Midbrain (tissue), 1 donor: ENCODE results near the gene JAM3.
A peak's percentile ranks its signal among the peaks of the same experiment; 100 is the strongest.

Source experiments
- DNase-seq: peaks from one replicate; lab custom pipeline; 2025; lab: John Stamatoyannopoulos, UW

The JAM3 gene

DNA sequence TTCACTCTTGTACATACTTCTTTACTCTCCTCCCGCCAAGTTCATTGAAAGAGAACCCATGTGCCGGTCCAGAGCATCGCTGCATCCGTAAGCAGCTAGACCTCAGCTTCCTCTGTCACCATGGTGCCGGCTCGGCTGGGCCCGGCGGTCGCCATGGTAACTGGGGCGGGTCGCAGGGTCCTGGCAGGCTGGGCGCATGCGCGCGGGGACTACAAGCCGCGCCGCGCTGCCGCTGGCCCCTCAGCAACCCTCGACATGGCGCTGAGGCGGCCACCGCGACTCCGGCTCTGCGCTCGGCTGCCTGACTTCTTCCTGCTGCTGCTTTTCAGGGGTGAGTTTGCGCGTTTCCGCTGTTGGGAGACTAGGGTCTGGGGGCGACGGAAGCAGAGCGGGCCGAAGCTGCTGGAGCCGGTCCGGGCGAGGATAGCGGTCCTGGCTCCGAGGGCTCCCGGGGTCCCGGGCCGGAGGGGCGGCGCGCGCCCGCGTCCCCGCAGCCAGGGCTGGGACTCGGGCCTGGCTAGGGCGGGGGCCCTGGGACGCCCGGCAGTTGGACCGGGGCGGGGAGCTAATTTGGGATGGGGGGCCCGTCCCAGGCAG is at the start of gene JAM3:
Gene JAM3, plus strand, starts transcription at position 244 of the 597 bp plus-strand sequence. Its CDS starts 12 bp downstream, at position 256.
- peak; percentile 95 for DNase-seq

DNA sequence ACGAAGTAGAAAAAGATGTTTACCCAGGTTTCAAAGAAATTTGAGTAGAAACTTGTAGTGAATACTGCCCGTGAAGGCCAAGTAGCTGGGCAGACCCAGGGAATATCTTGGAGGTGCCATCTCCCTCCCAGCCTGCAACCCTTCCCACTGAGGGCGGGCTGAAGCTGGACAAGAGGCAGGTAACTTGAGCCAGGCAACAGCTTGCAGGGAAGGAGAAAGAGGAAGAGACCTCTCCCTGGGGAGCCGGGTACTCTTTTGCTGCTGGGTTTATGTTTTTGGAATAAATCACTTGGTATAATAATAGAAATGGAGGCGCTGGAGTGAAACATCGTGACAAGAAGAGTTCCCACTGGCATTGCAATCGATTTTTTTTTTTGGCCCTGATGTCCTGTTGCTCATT is 49.4 kb upstream of the JAM3 start:
- no peak for DNase-seq

DNA sequence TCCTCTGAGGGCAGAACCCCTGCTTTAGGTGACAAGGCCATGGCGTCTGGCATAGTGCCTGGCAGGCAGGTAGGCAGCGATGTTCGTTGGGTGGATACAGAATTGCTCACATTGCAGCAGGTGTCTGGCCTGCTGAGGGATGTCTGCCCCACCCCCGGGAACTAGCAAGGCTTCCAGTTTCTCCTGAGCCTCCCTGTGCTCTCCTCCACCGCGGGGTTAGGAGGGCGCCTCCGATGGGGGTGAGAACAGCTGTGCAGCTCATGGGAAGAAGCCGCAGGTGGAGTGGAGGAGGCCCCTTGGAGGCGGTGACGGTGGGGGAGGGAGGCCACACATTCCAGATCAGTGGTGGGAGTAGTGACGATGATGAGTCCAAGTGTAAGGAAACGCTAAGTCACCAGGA is 48.3 kb upstream of the JAM3 start:
- no peak for DNase-seq

DNA sequence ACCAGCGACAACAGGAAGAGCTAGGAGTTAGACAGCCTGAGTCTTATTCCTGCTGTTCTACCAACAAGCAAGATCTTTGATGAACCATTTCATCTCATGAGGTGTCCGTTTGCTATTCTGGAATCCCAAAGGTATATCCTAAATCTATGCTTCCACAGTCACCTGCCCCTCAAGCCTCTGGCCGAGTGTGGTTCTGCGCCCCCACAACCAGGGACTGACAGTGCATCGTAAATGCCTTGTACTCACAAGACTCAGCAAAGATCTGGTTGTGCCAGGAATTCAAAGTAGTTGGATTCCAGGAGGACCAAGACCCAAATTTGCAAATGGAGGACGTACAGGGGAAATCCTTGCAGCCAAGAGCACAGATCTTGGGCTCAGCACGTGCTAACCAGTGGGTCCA is 47.5 kb upstream of the JAM3 start:
- no peak for DNase-seq

DNA sequence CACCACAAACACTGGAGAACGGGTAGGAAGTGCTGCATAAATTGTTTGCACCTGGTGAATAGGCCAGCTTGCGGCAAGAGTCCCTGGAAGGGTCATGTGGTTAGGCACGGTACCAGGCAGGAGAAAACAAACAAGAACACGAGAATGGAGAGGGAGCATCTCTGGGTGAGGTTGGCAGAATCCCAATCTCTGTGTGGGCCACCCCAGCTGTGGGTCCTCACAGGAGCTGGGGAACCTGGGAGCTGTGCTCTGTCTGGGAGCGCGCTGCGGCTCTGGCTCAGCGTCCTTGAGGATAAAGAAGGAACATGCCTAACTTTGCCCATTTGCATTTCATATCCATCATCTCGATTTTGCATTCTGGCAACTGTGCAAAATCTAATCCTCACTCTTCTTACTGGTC is 46.1 kb upstream of the JAM3 start:
- no peak for DNase-seq

DNA sequence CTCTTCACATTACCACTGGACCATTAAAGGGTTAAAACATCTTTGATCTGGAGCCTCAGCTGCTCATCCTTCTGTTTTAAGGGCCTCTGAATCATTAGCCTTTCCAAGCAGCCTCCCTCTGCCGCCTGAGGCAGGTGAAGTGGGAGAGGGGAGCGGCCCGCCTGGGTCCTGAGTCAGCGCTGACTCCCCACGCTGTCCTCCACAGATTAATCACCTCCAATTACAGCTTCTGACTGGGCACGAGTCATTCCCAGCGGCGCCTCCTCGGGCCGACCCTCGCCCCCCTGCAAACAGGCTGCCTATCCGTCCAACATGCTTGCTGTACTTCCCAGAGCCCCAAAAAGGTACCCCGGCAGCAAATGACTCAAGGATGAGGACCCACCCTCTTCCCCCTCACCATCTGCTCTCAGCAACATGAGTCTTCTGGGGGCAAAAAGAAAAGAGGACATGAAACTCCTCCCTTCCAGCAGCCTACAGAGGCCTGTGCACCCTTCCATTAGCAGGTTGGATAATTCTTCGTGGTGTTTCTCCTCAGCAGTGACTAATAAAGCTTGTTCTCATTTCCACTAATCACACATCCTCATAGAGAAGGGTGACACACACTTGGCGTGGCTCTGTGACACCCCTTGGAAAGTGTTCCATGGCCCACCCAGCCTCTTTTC is 44.3 kb upstream of the JAM3 start:
- DNase-seq: no peak

DNA sequence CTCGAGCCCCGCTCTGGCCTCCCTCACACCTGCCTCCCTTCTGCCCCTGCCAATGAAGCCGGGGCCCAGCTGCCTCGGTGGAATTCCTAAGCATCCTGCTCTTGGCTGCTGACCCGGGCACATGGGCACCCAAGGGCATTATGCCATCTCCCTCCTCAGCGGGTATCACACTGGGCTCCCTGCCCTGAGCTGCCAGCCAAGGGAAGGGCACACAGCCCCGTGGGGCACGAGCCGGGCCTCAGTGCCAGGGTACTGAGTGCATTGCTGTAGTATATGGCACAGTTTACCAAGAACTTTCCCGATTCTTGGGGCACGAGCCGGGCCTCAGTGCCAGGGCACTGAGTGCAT is 43.8 kb upstream of the JAM3 start:
- peak; percentile 60 for DNase-seq

DNA sequence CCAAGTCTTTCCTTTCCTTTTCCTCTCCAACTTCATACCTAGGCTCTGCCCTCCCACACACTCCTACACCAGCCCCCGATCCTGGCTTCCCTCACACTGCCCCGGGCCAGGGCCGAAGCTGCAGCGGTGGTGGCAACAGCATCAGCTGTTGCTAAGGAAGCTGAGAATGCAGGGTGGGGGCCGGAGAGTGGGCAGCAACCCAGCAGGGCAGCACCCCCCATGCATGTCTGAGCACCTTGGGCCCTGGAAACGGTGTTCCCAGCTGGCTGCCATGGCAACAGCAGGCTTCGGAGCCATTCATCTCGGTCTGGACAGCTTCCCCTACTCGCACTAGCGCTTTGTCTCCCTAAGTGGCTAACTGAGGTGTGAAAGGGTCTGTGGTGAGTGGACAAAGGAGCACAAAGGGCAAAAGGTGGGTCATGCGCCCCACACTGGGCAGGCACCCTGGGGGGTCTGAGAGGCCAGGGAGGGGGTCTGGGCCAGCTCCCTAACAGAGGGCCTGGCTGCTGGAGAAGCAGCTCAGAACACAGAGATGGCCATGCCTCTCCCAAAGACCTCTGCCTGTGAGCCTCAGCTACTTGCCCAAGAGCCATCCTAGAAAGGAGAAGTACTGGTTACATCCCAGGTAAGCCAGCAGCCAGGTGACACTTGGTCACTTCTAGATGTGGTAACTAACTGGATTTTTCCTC is 42.1 kb upstream of the JAM3 start:
- DNase-seq: peak; percentile 53

DNA sequence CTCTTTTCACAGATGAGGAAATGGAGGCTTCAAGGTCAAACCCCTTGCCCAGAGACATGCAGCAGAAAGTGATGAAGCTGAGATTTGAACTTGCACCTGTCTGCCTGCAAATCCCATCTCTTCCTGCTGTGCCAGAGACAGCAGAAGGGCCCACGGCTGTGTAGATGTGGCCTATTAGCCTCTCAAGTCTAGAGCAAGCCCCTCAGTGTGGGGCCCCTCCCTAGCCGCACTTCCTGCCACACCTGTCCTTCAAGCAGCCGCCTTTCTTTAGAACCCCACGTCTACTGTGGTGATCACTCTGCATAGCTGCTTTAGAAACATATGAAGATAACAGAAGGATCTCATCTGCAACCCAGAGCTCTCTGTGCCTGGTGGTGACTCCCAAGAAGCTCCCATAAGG is 41.2 kb upstream of the JAM3 start:
- DNase-seq: no peak

DNA sequence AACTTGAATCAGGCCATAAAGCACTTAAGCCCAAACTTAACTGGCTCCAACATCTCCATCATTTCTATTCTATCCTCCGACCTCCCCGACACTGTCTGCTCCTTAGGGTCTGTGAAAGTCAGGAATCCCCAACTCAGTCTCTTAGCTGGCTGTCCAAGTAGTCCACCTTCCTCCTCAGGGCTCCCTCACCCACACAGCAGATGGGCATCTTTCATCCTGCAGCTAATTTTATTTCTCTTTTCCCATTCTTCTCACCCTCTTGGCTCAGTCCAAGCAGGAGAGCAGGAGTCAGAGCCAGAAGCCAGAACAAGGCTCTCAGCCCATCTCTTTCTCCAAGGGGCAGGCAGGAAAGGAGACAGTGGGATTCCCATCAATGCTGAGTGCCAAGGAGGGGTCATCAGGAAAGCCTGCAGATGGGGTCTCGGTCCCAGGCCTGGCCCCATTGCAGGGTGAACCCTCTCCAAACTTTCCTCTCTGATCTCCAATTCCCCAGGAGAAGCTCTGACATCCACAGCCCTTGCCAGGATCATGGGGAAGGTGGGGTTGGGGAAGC is 40.4 kb upstream of the JAM3 start:
- no peak for DNase-seq

DNA sequence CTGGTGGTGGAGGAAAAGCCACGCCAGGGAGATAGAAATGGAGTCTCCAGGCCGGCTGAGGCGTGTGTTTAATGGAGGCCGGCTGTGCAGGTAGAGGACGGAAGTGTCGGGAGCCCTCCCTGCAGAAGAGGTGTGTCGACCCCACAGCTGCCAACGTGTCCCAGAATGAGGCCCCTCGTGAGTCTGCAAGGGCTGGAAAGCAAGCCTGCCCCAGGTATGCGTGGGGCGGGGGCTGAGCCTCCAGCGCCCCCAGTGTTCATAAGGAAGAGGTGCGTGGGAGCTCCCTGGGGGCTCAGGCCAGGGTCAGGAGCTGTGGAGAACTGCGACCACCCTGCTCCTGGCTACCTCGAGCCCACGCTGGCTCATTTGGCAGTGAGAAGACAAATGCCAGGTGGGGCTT is 38.0 kb upstream of the JAM3 start:
- no peak for DNase-seq

DNA sequence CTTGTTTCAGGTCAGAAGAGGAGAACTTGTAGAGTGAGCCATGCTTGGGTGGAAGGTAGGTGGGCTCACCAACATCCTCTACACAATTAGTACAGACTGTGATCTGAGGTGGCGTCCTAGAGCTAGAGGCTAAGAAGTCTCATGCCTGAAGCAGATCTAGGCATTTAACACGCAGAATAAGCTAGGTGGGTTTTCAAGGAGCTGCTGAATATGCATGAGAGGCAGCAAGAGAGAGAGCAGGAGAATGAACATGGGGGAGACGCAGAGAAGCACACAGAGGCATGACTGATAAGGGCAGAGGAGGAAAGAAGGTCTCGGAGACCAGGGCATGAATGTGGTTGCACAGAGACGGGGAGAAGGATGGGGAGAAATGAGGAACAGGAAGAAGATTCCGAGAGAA is 36.8 kb upstream of the JAM3 start:
- no peak for DNase-seq

DNA sequence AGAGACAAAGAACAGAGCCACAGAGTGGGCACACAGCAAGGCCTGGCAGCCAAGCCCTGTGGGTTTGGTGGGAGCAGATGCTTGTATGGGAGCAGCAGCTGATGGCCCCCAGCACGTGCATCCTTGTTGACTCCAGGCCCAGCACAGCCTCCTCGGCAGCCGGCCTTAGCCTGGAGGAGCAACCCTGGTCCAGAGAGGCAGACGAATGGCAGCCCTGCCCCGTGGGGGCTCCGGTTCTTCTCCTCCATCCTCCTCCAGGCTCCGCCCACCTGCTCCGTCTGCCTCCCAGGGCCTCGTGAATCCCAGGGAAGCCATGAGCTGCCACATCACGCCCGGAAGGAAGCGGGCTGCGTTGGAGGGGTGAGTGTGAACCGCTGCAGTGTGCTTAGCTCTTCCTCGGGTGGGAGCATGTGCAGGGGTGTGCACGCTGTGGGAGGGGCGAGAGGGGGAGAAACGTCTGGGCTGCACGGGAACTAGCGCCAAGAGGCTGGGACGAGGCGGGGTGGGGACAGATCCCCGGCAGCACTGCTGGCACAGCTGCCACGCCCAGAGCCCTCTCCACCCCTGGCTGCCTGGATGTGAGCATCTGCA is 36.3 kb upstream of the JAM3 start:
- DNase-seq: peak; percentile 23

DNA sequence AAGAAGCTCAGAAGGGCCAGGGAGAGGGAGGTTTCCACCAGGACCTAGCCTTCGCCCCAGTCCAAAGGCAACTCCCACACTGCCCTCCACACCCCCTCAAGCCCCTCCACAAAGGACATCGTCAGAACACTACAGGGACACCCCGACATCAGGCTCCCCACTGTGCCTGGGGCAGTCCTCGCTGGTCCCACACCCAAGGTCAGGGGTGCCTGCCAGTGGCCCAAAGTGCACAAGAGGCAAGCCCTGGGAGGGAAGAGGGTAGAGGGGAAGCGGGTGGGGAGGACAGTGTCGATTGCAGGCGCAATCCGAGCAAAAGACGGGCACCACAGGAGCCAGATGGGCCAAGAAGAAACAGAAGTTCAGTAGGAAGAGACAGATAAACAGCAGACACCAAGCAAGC is 35.6 kb upstream of the JAM3 start:
- no peak for DNase-seq

DNA sequence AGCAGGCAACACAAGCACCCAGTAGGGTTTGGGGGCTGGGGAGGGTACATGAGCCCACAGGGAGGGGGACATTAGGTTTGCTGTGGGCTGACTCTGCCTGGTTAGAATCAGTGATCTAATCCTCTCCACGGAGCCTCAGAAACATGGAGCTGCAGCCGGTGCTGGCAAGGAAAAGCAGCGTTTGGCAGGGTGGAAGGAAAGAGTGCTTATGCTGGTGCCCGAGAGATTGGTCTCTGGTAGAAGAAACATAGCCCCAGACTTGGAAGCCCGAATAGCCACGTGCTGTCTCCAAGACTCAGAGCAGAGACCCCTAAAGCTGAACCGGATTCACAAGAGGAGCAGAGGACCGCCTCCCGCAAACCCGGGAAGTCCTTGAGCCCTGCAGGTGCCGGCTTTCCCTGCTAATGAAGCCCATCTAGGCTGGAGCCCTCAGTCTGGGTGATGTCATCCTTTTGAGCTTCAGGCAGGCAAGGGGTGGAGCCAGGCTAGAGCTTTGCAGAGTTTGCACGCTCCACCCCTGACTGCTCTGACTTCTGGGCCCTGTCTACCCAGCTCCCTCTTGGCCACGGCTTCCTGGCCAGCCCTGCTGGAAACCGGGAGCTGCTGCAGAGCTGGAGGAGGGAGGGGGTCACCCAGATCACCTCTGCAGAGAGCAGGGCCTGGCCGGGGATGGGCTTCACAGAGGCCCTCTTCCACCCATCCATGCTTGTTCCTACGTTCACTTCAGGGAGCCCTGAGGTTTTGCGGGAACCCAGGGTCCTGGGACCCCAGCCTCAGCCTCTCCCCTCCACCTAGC is 35.0 kb upstream of the JAM3 start:
- peak; percentile 68 for DNase-seq

DNA sequence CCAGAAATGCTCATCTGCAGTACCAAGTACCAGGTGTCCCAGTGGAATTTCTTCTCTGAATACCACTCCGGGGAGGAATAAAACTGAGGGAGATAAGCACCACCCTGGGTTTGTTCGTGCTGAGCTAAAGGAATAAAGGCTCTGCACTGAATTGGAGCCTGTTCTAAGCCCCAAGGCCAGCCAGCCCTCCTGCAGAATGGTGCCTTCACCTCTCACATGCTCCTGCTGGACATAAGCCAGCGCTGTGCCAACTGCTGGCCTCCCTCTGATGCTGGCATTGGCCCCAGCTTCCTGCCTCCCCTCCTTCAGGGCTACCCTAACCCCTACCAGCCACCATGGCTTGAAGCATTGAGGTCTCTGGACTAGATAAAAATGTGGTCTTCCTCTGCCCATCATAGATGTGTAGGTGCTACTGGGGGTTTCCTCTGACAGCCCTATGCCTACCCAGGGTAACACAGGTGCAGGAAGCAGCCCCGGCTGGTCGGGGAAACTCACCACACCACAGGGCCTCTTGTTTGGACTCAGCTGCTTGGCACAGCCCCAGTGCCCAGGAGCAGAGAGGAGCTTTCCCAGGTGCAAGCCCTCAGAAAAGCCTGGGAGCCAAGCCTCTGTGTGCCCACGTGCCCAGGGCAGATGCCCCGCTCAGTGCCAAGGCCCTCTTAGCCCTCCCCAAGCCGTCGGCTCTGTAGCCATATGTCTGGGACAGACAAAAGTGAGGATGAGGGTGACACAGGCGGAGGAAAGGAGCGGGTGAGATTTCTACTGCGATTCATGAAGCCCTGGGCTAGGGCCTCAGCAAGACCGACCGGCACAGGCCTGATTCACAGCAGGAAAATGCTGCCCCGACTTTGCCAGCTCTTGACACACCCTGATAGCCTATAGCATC is 34.1 kb upstream of the JAM3 start:
- no peak for DNase-seq

DNA sequence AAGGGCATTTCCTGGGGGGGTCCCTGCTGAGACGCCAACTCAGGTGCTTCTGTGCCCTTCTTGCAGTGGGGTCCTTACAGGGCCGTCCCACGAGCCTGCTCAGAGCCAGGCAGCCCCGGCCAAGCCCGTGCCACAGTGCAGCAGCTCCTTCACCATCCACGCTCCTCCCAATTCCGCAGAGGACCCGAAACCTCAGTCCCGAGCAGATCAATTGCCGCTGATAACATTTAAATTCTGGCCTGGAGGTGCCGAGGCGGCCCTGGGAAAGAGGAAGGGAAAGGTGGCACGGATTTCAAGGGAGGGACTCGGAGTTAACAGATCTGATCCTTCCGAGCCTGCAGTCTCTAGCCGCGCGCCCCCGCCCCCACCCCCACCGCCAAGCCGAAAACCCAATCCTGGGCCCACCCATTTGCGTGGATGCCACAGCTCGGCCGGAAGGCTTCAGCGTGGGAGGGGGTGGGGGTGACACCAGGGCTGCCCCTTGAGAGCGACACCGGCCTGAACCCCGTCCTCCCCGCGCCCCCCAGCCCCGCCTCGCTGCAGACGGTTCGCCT is 32.3 kb upstream of the JAM3 start:
- no peak for DNase-seq

DNA sequence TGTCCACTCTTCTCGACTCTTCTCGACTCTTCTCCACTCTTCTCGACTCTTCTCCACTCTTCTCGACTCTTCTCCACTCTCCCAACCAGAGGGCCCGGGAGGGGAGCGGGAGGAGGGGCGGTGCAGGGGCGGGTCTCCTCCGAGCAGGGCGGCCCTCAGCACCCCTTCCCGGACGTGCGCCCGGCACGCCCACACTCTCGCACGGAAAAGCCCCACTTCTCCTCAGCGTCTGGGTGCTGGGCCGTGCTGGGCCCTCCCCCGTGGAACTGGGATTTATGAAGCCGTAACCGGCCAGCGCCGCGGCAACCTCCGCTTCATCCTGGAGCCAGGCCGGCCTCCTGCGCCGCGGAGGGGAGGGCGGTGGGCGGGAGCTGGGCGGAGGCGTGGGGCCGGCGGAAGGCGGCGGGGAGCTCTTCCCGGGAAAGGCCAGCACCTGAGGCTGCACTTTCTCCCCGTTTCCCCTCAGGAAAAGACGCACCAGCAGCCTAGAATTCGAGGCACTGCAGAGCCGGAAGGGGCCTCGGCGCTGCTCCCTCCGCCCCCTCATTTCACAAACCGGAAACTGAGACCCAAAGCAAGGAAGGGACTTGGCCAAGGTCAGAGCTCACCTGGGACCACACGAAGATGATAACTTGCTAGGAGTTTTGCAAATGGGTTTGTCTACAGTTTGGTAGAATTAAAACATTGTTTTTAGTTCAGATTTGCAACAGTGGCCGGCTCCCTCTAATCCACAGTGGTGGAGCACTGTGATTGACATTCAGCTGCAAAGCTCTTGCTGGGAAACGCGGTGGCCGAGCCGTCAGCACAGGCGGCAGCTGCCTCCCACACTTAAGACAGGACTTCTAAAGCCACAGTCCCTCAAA is 31.6 kb upstream of the JAM3 start:
- DNase-seq: peak; percentile 31

DNA sequence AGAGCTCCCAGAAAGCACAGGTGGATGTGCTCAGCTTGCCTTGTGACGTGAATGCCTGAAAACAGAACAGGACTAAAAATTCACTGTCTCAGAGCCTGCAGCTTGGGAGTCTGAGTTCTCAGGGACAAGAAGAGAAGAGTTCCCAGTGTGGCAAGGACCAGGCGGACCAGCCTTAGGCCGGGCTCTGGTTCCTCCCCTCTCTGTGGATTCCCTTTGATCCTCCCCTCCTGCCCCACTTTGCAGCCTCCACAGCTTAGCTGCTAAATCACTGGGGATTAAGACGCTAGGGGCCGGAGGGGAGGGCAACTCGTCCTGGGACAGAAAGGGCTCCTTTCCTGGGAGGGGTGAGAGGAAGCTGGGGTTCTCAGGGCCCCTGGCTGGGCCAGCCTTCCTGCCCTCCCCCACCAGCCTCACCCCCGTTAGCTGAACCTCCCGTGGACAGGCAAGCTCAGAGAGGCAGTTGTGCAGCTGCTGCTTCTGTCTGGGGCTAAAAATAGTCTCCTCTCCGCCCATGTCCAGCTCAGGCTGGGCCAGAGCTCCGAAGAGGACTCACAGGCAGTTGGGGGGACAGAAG is 29.9 kb upstream of the JAM3 start:
- DNase-seq: no peak
